C4-2B (cell line): ENCODE results near the gene DPM2.

Experiments used
- H3K27ac ChIP-seq: fragments of 450-650 bp; 2 replicates; pipeline ENCODE4 v1.5.1; 2017
- ZFX ChIP-seq: fragments of 450-650 bp; IDR thresholded peaks from 2 replicates; pipeline ENCODE4 v1.6.1; 2017
- TF ChIP-seq, protein P1 (sequence below): fragments of 450-650 bp; conservative IDR thresholded peaks from 2 replicates; pipeline ENCODE4 v1.5.1; 2017; ENCODE audit warnings: mild to moderate bottlenecking

Gene DPM2

DNA sequence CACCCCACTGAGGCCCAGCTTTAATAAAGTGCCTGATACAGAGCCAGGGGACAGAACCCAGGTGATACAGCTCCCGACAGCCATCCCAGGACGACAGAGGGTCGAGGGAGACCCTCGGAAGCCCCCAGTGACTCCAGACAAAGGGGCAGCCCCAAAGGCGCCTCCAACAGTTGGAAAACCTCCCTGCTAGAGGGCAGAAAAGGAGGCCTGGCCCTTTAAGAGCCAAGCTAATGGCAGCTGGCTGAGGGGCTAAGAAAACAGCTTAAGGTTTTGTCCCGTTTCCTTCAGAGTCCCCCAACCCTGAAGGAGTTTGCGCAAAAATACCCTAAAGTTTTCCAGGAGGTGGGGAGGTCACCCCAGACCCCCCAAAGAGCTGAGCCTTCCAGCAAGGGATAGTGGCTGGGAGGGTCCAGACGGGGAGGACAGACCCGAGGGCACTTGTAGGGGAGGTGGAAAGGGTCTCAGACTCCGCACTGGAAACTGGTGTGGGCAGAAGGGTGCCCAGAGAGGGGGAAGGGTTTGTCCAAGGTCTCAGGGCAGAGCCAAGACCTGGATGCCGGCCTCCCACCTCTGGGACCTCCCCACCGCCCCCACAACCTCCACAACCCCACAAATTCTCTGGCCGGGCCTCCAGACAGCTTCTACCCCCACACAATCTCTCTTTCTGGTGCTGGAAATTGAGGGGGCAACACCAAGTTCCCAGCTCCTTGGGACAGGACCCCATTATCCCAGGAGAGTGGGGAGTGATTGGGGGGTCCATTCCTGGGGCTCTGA is 52.0 kb downstream of the DPM2 start:
- no peak overlapping the region for H3K27ac ChIP-seq
- no peak for TF ChIP-seq ZFX
- TF ChIP-seq, protein P1, sequence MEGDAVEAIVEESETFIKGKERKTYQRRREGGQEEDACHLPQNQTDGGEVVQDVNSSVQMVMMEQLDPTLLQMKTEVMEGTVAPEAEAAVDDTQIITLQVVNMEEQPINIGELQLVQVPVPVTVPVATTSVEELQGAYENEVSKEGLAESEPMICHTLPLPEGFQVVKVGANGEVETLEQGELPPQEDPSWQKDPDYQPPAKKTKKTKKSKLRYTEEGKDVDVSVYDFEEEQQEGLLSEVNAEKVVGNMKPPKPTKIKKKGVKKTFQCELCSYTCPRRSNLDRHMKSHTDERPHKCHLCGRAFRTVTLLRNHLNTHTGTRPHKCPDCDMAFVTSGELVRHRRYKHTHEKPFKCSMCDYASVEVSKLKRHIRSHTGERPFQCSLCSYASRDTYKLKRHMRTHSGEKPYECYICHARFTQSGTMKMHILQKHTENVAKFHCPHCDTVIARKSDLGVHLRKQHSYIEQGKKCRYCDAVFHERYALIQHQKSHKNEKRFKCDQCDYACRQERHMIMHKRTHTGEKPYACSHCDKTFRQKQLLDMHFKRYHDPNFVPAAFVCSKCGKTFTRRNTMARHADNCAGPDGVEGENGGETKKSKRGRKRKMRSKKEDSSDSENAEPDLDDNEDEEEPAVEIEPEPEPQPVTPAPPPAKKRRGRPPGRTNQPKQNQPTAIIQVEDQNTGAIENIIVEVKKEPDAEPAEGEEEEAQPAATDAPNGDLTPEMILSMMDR: no peak
